ENCODE results near the gene ZC3H14. TPM values are rescaled to one million over a fixed set of nuclear protein-coding genes. Genes with fewer than 3 reads are reported as not detected.

ZC3H14 gene
- total and polyA plus RNA-seq, 8 donors, result 16.2 to 37.1 (median 29.3) TPM

GRCh38 chr14:88533064-88533602 lies 29.7 kb upstream of the ZC3H14 start:
- DNase-seq (no peak), ATAC-seq (no peak), FAIRE-seq (no peak)
- Histone ChIP-seq H3K36me3 (no peaks in the 10 kb centered on the region), H3K9me3 (no peaks in the 10 kb centered on the region), H3K27me3 (no peaks in the 10 kb centered on the region), H3K27ac (no peak overlapping the region), H3K4me3 (no peak overlapping the region), H3K4me1 (peaks cover 11 to 21% (median 13%) of the 10 kb centered on the region in 3 donors)
- no peak for TF ChIP-seq CTCF (IDR thresholded peaks at IDR 0.05)
- intact Hi-C loops (cut with DNase I), result no loop called here
- 90 to 93% methylated on average over 6 of the region's 6 CpGs for WGBS, 2 donors

- Histone ChIP-seq H3K4me3 (no peak overlapping the region), H3K4me1 (peaks cover 11 to 21% (median 13%) of the 10 kb centered on the region in 3 donors), H3K27ac (peak overlapping the region; percentile 41 to 75 (median 56)), H3K36me3 (no peaks in the 10 kb centered on the region), H3K9me3 (no peaks in the 10 kb centered on the region), H3K27me3 (no peaks in the 10 kb centered on the region)
- peak in 3 of 6 donors; percentile 21 to 52 (median 23) for DNase-seq
- TF ChIP-seq CTCF (IDR thresholded peaks at IDR 0.05), result peak in 2 of 4 donors; percentile 19 to 23
- peak; percentile 84 to 95 (median 88) for ATAC-seq
- WGBS, 2 donors, result 22 to 28% methylated on average over 4 of the region's 4 CpGs
- intact Hi-C loops (cut with DNase I), result no loop called here
- FAIRE-seq, result peak; percentile 39
Observed at GRCh38 chr14:88535149-88535548, 27.7 kb upstream of the ZC3H14 start.

GRCh38 chr14:88535813-88536212 lies 27.0 kb upstream of the ZC3H14 start:
- TF ChIP-seq CTCF (IDR thresholded peaks at IDR 0.05), result no peak
- FAIRE-seq (no peak), DNase-seq (peak in 2 of 6 donors; percentile 51 to 68), ATAC-seq (peak; percentile 72 to 89 (median 81))
- no peaks in the 10 kb centered on the region for H3K9me3 ChIP-seq
- H3K4me3 ChIP-seq, result no peak overlapping the region
- H3K27ac ChIP-seq, result peak overlapping the region; percentile 41 to 75 (median 56)
- peaks cover 11 to 21% (median 13%) of the 10 kb centered on the region in 3 donors for H3K4me1 ChIP-seq
- H3K27me3 ChIP-seq, result no peaks in the 10 kb centered on the region
- no peaks in the 10 kb centered on the region for H3K36me3 ChIP-seq
- intact Hi-C loops (cut with DNase I), result no loop called here
- 14 to 15% methylated on average over 4 of the region's 4 CpGs for WGBS, 2 donors

- intact Hi-C loops (cut with DNase I), result no loop called here
- H3K27ac ChIP-seq, result no peak overlapping the region
- peaks cover 3 to 15% (median 14%) of the 10 kb centered on the region in 3 donors for H3K4me1 ChIP-seq
- DNase-seq (no peak), ATAC-seq (no peak), FAIRE-seq (no peak)
- no peak for TF ChIP-seq CTCF (IDR thresholded peaks at IDR 0.05)
- no peak overlapping the region for H3K4me3 ChIP-seq
- WGBS, 2 donors, result 96 to 98% methylated on average over 1 of the region's 1 CpG
- no peaks in the 10 kb centered on the region for H3K27me3 ChIP-seq
- H3K36me3 ChIP-seq, result peaks cover 0 to 6% (median 0%) of the 10 kb centered on the region in 3 donors
- no peaks in the 10 kb centered on the region for H3K9me3 ChIP-seq
Observed at GRCh38 chr14:88541324-88541723, 21.5 kb upstream of the ZC3H14 start.

Data from pancreas (tissue), 10 donors.